Natural killer cell (primary cell): Measurements from ENCODE around the gene ZMAT5. TPM values are rescaled to one million over a fixed set of nuclear protein-coding genes. Genes with fewer than 3 reads are reported as not detected.

ENCODE experiments used
- ATAC-seq, 3 donors: fragments of 150-1000 bp in 2 of 3; fragments of 200-7000 bp in 1 of 3; cut with Tn5 transposase; 1 replicate in 1 of 3; 2 replicates in 2 of 3; pipeline ENCODE4 v1.10.0; 2021; ENCODE audit warnings: mild to moderate bottlenecking in 2 of 3, moderate library complexity in 2 of 3
- DNase-seq, 2 donors: peaks; one replicate each; pipeline versions ENCODE4 v3.0.0 to v3.0.0-alpha.2; 2013 to 2021; ENCODE audit warnings: mixed read lengths in 1 of 2
- H3K27ac ChIP-seq: one replicate; pipeline ENCODE4 v1.5.1; 2013; ENCODE audit warnings: mild to moderate bottlenecking, low read length
- H3K27me3 ChIP-seq: one replicate; pipeline ENCODE4 v1.6.1; 2013; ENCODE audit warnings: low read length; ENCODE audit not compliant: control insufficient read depth, insufficient read depth
- H3K36me3 ChIP-seq: one replicate; pipeline ENCODE4 v1.6.1; 2013; ENCODE audit warnings: low read length; ENCODE audit not compliant: control insufficient read depth, insufficient read depth
- H3K4me1 ChIP-seq: one replicate; pipeline ENCODE4 v1.6.1; 2013; ENCODE audit warnings: low read length; ENCODE audit not compliant: control insufficient read depth, insufficient read depth
- H3K4me3 ChIP-seq: one replicate; pipeline ENCODE4 v1.5.1; 2013; ENCODE audit warnings: low read length
- H3K9me3 ChIP-seq: one replicate; pipeline ENCODE4 v1.6.1; 2013; ENCODE audit warnings: low read length; ENCODE audit not compliant: control insufficient read depth, insufficient read depth
- H3K27ac Mint-ChIP-seq, 2 donors: one replicate each; pipeline ENCODE4 v1.8.0; 2022; ENCODE audit warnings: mild to moderate bottlenecking in 2 of 2, mixed read lengths in 2 of 2, moderate library complexity in 1 of 2
- H3K27me3 Mint-ChIP-seq, 2 donors: one replicate each; pipeline ENCODE4 v1.8.0; 2022; ENCODE audit warnings: low read depth in 2 of 2, mixed read lengths in 2 of 2
- H3K36me3 Mint-ChIP-seq: one replicate; pipeline ENCODE4 v1.8.0; 2022; ENCODE audit warnings: mixed read lengths
- H3K4me1 Mint-ChIP-seq, 2 donors: one replicate each; pipeline ENCODE4 v1.8.0; 2022; ENCODE audit warnings: mixed read lengths in 2 of 2
- H3K4me3 Mint-ChIP-seq: one replicate; pipeline ENCODE4 v1.8.0; 2022; ENCODE audit warnings: mild to moderate bottlenecking, moderate library complexity, mixed read lengths
- H3K9me3 Mint-ChIP-seq, 2 donors: one replicate each; pipeline ENCODE4 v1.8.0; 2022; ENCODE audit warnings: mixed read lengths in 2 of 2
- WGBS: methylation state at CpG from one replicate; pipeline ENCODE4 v1.1.7; 2013; ENCODE audit warnings: missing lambda C conversion rate; ENCODE audit not compliant: insufficient coverage; 5-methylcytosine and 5-hydroxymethylcytosine counted together
- intact Hi-C: fragments of 100-400 bp; cut with micrococcal nuclease; formaldehyde crosslinking; loops from one replicate; pipeline ENCODE4 v1.14.2; 2022
- total RNA-seq, 4 donors: library from RNA; stranded (reverse); fragments of 120-200 nt in 1 of 4; gene quantifications; one replicate each; pipeline versions ENCODE4 v1.2.3 to v1.2.4, GENCODE V29; 2013 to 2022
- TF ChIP-seq, protein P1 (sequence below): fragments of 200-600 bp; IDR thresholded peaks from one replicate; pipeline ENCODE4 v1.8.0; 2022; ENCODE audit warnings: antibody characterized with exemption

Gene ZMAT5
- total RNA-seq, 3 donors from 2014 or later (not counting 1 experiment from before 2014, with no cell fraction given), result 15.9 to 20.0 (median 16.0) TPM

DNA sequence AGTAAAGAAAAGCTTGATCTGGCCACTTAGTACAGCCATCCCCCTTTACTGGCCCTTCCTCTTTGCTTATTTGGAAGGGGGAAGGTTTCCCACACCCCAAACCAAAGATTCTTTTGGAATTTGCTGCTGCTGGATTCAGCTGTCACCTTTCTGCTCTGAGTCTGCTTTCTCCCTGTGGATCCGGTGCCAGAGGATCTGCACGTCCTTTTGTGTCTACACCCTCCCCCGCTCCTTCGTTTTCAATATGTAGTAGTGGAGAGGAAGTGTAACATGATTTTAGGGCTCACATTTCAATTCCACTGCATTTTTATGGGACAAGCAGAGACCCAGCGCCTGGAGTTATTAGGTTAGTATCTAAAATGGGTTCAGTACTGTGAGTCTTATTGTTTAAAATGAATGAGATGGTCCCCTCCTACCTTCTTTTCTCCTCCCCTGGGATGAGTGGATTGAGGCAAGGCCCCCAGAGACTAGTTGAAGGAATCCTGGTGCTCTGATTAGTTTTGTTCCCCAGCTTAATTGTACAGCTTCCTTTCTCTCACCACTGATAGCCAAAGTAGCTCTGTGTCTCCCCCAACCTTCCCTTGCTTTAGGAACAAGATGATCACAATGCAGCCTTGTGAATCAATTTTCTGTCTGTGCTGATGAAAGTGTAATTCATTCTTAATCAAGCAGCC lies 77.5 kb downstream of the ZMAT5 start:
- Mint-ChIP-seq H3K4me3 (no peak overlapping the region), H3K4me1 (peaks cover 5% of the 10 kb centered on the region in 2 donors), H3K27ac (no peak overlapping the region), H3K9me3 (no peaks in the 10 kb centered on the region), H3K27me3 (no peaks in the 10 kb centered on the region), H3K36me3 (no peaks in the 10 kb centered on the region)
- WGBS, result 95% methylated on average over 4 of the region's 5 CpGs
- DNase-seq (no peak), ATAC-seq (no peak)
- H3K4me3 ChIP-seq, result no peak overlapping the region
- no peak overlapping the region for H3K27ac ChIP-seq
- TF ChIP-seq, protein P1, sequence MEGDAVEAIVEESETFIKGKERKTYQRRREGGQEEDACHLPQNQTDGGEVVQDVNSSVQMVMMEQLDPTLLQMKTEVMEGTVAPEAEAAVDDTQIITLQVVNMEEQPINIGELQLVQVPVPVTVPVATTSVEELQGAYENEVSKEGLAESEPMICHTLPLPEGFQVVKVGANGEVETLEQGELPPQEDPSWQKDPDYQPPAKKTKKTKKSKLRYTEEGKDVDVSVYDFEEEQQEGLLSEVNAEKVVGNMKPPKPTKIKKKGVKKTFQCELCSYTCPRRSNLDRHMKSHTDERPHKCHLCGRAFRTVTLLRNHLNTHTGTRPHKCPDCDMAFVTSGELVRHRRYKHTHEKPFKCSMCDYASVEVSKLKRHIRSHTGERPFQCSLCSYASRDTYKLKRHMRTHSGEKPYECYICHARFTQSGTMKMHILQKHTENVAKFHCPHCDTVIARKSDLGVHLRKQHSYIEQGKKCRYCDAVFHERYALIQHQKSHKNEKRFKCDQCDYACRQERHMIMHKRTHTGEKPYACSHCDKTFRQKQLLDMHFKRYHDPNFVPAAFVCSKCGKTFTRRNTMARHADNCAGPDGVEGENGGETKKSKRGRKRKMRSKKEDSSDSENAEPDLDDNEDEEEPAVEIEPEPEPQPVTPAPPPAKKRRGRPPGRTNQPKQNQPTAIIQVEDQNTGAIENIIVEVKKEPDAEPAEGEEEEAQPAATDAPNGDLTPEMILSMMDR, result no peak
- H3K4me1 ChIP-seq, result no peaks in the 10 kb centered on the region
- H3K9me3 ChIP-seq, result no peaks in the 10 kb centered on the region
- intact Hi-C loops, result no loop called here
- H3K36me3 ChIP-seq, result peaks cover 32% of the 10 kb centered on the region
- H3K27me3 ChIP-seq, result no peaks in the 10 kb centered on the region

DNA sequence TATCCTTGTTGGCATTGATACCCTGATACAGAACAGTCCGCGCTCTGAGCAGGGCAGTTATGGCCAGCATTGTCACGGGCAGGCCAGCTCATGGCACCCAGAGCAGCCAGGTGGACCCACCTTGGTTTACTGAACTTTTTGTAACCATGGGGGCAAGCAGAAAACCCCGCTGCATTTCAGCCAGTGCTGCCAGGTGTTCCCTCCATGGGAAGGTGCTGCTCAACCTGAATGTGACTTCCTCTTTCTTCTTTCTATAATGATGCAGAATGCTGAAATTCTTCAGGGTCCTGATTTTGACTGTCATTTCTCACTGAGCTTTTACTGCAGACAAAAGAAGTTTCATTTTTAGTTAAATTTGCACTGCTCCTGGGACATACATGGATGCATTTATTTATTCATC lies 82.6 kb downstream of the ZMAT5 start:
- 96% methylated on average over 4 of the region's 4 CpGs for WGBS

DNA sequence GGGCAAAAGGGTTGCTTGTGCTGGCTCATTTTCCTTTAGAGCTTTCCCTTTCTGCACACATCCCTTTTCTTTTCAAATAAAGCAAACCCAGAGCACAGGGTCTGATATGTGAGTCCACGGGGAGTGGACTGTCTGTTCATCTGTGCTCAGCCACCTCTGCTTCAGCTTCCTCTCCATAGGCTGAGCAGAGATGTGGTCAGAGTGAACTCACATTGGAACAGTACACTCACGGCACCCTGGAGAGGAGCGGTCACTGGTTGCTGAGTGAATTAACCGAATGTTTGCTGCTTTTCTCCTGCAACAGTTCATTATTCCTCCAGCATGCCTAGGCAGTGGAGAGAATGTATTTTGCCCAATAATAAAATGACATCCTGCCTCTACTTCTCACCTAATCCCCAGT lies 83.3 kb downstream of the ZMAT5 start:
- no peaks in the 10 kb centered on the region for H3K4me1 ChIP-seq
- ATAC-seq, result no peak
- no peaks in the 10 kb centered on the region for H3K9me3 ChIP-seq
- no peak for DNase-seq
- H3K9me3 Mint-ChIP-seq, result no peaks in the 10 kb centered on the region
- H3K4me3 ChIP-seq, result no peak overlapping the region
- H3K27me3 ChIP-seq, result no peaks in the 10 kb centered on the region
- H3K36me3 Mint-ChIP-seq, result peaks cover 10% of the 10 kb centered on the region
- H3K4me1 Mint-ChIP-seq, result no peaks in the 10 kb centered on the region
- H3K27ac Mint-ChIP-seq, result no peak overlapping the region
- no peaks in the 10 kb centered on the region for H3K27me3 Mint-ChIP-seq
- H3K4me3 Mint-ChIP-seq, result no peak overlapping the region
- TF ChIP-seq, protein P1, result no peak
- H3K27ac ChIP-seq, result no peak overlapping the region
- intact Hi-C loops, result no loop called here
- peaks cover 57% of the 10 kb centered on the region for H3K36me3 ChIP-seq
- 98% methylated on average over 4 of the region's 4 CpGs for WGBS

More for the DNA sequence above, 82.6 kb downstream of the ZMAT5 start:
- H3K9me3 ChIP-seq, result no peaks in the 10 kb centered on the region
- ATAC-seq (no peak), DNase-seq (no peak)
- Mint-ChIP-seq H3K36me3 (peaks cover 10% of the 10 kb centered on the region), H3K27ac (no peak overlapping the region), H3K27me3 (no peaks in the 10 kb centered on the region), H3K9me3 (no peaks in the 10 kb centered on the region), H3K4me1 (no peaks in the 10 kb centered on the region), H3K4me3 (no peak overlapping the region)
- TF ChIP-seq, protein P1, result no peak
- H3K27ac ChIP-seq, result no peak overlapping the region
- H3K27me3 ChIP-seq, result no peaks in the 10 kb centered on the region
- peaks cover 50% of the 10 kb centered on the region for H3K36me3 ChIP-seq
- H3K4me1 ChIP-seq, result no peaks in the 10 kb centered on the region
- intact Hi-C loops, result no loop called here
- no peak overlapping the region for H3K4me3 ChIP-seq

Other genes starting within 250 kb of the ZMAT5 start
- gene THOC5, start 213.2 kb downstream of the ZMAT5 start, total RNA-seq, result 10 to 100 TPM; 42.4 to 62.5 (median 52.6) TPM
- 10 to 100 TPM; 22.4 to 25.3 (median 24.8) TPM for gene NIPSNAP1, start 185.9 kb downstream of the ZMAT5 start, total RNA-seq
- gene NF2, start 163.4 kb downstream of the ZMAT5 start, total RNA-seq, result 10 to 100 TPM; 32.4 to 43.8 (median 39.6) TPM
- gene CABP7, start 47.0 kb downstream of the ZMAT5 start, total RNA-seq, result under 1 TPM; 0.35 to 0.93 (median 0.54) TPM
- 10 to 100 TPM; 33.6 to 40.8 (median 35.4) TPM for gene UQCR10, start 362 bp upstream of the ZMAT5 start, total RNA-seq
- gene ASCC2, start 71.3 kb upstream of the ZMAT5 start, total RNA-seq, result 100 to 1,000 TPM; 102 to 130 (median 128) TPM
- 10 to 100 TPM; 62.1 to 83.4 (median 75.6) TPM for gene MTMR3, start 116.2 kb upstream of the ZMAT5 start, total RNA-seq